B cell (primary cell): ENCODE measurements around the gene PAK4. TPM values are rescaled to one million over a fixed set of nuclear protein-coding genes. Genes with fewer than 3 reads are reported as not detected.

ENCODE experiments used
- ATAC-seq: fragments of 200-7000 bp; cut with Tn5 transposase; one replicate; pipeline ENCODE4 v1.10.0; 2021; ENCODE audit warnings: low read depth, mild to moderate bottlenecking, moderate number of reproducible peaks, moderate library complexity
- CTCF ChIA-PET: fragments of 350-600 bp; sonication (Branson Sonifier 250); formaldehyde crosslinking; loops from one replicate; lab custom pipeline; 2021; ENCODE audit warnings: antibody characterized with exemption, inconsistent platforms; lab: Charles Lee
- POLR2A ChIA-PET: fragments of 350-600 bp; sonication (Branson Sonifier 250); formaldehyde crosslinking; loops from one replicate; lab custom pipeline; 2021; ENCODE audit warnings: antibody characterized with exemption; lab: Charles Lee
- DNase-seq: peaks from one replicate; pipeline ENCODE4 v3.0.0; 2013
- H2AFZ ChIP-seq: 2 replicates; pipeline ENCODE4 v1.6.1; 2012; ENCODE audit warnings: mild to moderate bottlenecking, low read depth, low read length; ENCODE audit not compliant: insufficient read depth, poor library complexity, severe bottlenecking
- H3K27ac ChIP-seq, 2 donors: 1 replicate in 1 of 2; 2 replicates in 1 of 2; pipeline ENCODE4 v1.5.1; 2012 to 2013; ENCODE audit warnings: low read length in 2 of 2, mild to moderate bottlenecking in 2 of 2, moderate library complexity in 1 of 2
- H3K27me3 ChIP-seq, 4 experiments: fragments of 200-600 bp in 1 of 4; sonication (generic) in 1 of 4; replicated peaks in 1 of 4; 1 replicate in 2 of 4; 2 replicates in 2 of 4; pipeline versions ENCODE4 v1.6.1 to v1.7.0; 2013 to 2016; ENCODE audit warnings: low read length in 3 of 4, mild to moderate bottlenecking in 2 of 4, mixed read lengths in 1 of 4, moderate library complexity in 1 of 4; ENCODE audit not compliant: insufficient read depth in 4 of 4, control insufficient read depth in 3 of 4; ENCODE audit errors: control extremely low read depth in 1 of 4
- H3K36me3 ChIP-seq, 2 experiments: replicated peaks in 1 of 2; 1 replicate in 1 of 2; 2 replicates in 1 of 2; pipeline versions ENCODE4 v1.6.1 to v1.7.1; 2013; ENCODE audit warnings: low read length in 1 of 2; ENCODE audit not compliant: insufficient read depth in 2 of 2, control insufficient read depth in 1 of 2; ENCODE audit errors: control extremely low read depth in 1 of 2, extremely low read depth in 1 of 2
- H3K4me1 ChIP-seq, 2 donors: fragments of 200-600 bp in 1 of 2; sonication (generic) in 1 of 2; 1 replicate in 1 of 2; 2 replicates in 1 of 2; pipeline versions ENCODE4 v1.5.1 to v1.6.1; 2013 to 2017; ENCODE audit warnings: low read length in 2 of 2; ENCODE audit not compliant: control insufficient read depth in 2 of 2, insufficient read depth in 2 of 2
- H3K4me2 ChIP-seq: replicated peaks from 2 replicates; pipeline ENCODE3; 2012; ENCODE audit warnings: mild to moderate bottlenecking, low read depth, low read length; ENCODE audit not compliant: poor library complexity, severe bottlenecking
- H3K4me3 ChIP-seq, 5 experiments: fragments of 200-600 bp in 1 of 5; sonication (generic) in 1 of 5; 1 replicate in 3 of 5; 2 replicates in 2 of 5; pipeline versions ENCODE4 v1.5.1 to v1.7.0; 2011 to 2016; ENCODE audit warnings: low read length in 4 of 5, mild to moderate bottlenecking in 4 of 5, low read depth in 2 of 5, control low read depth in 1 of 5, moderate library complexity in 1 of 5; ENCODE audit not compliant: insufficient read depth in 1 of 5; ENCODE audit errors: control extremely low read depth in 1 of 5, extremely low read depth in 1 of 5
- H3K79me2 ChIP-seq: fragments of 200-600 bp; sonication (generic); one replicate; pipeline ENCODE4 v1.6.0; 2016; ENCODE audit warnings: low read length; ENCODE audit not compliant: control insufficient read depth, insufficient read depth
- H3K9ac ChIP-seq: fragments of 200-600 bp; sonication (generic); 2 replicates; pipeline ENCODE4 v1.6.1; 2017; ENCODE audit warnings: mild to moderate bottlenecking, low read length, moderate library complexity
- H3K9me3 ChIP-seq, 3 donors: one replicate each; pipeline versions ENCODE4 v1.6.1 to v1.7.1; 2013; ENCODE audit warnings: low read length in 2 of 3; ENCODE audit not compliant: control insufficient read depth in 2 of 3, insufficient read depth in 1 of 3; ENCODE audit errors: control extremely low read depth in 1 of 3
- H4K20me1 ChIP-seq: 2 replicates; pipeline ENCODE4 v1.6.0; 2012; ENCODE audit warnings: mild to moderate bottlenecking, low read length; ENCODE audit not compliant: insufficient read depth, control insufficient read depth, poor library complexity, severe bottlenecking
- H3K27ac Mint-ChIP-seq: one replicate; pipeline ENCODE4 v1.8.0; 2021; ENCODE audit warnings: mixed read lengths
- H3K27me3 Mint-ChIP-seq: one replicate; pipeline ENCODE4 v1.8.0; 2021; ENCODE audit warnings: mixed read lengths
- H3K4me1 Mint-ChIP-seq: one replicate; pipeline ENCODE4 v1.8.0; 2021; ENCODE audit warnings: mixed read lengths
- H3K4me3 Mint-ChIP-seq: one replicate; pipeline ENCODE4 v1.8.0; 2021; ENCODE audit warnings: mixed read lengths
- H3K9me3 Mint-ChIP-seq: one replicate; pipeline ENCODE4 v1.8.0; 2022; ENCODE audit warnings: mixed read lengths; ENCODE audit not compliant: insufficient read depth
- CTCF ChIP-seq: fragments of 200-600 bp; IDR thresholded peaks from one replicate; pipeline ENCODE4 v1.8.0; 2022; ENCODE audit warnings: antibody characterized with exemption, mild to moderate bottlenecking
- EZH2 ChIP-seq: IDR thresholded peaks from 2 replicates; pipeline ENCODE4 v1.6.1; 2012; ENCODE audit warnings: borderline replicate concordance, low read depth, mild to moderate bottlenecking, moderate library complexity, low read length; ENCODE audit not compliant: insufficient read depth, poor library complexity, severe bottlenecking
- WGBS: methylation state at CpG from one replicate; pipeline ENCODE4 v1.1.5; 2013; ENCODE audit warnings: missing lambda C conversion rate; ENCODE audit not compliant: insufficient coverage; 5-methylcytosine and 5-hydroxymethylcytosine counted together
- intact Hi-C: fragments of 100-400 bp; cut with micrococcal nuclease; formaldehyde crosslinking; loops from one replicate; pipeline ENCODE4 v1.10.0; 2022
- polyA plus RNA-seq: library from polyadenylated mRNA; depleted of rRNA; stranded (reverse); fragments of >200 nt; gene quantifications from 2 replicates; pipeline ENCODE4 v1.2.3, GENCODE V29; 2012
- total RNA-seq, 2 donors: library from RNA; stranded (reverse); fragments of 120-200 nt in 1 of 2; gene quantifications; 1 replicate in 1 of 2; 2 replicates in 1 of 2; pipeline versions ENCODE4 v1.2.3 to v1.2.4, GENCODE V29; 2013 to 2022

PAK4 gene
- total and polyA plus RNA-seq, 2 donors (not counting 1 experiment from before 2014, with no cell fraction given) = 12.0 to 23.3 TPM

DNA sequence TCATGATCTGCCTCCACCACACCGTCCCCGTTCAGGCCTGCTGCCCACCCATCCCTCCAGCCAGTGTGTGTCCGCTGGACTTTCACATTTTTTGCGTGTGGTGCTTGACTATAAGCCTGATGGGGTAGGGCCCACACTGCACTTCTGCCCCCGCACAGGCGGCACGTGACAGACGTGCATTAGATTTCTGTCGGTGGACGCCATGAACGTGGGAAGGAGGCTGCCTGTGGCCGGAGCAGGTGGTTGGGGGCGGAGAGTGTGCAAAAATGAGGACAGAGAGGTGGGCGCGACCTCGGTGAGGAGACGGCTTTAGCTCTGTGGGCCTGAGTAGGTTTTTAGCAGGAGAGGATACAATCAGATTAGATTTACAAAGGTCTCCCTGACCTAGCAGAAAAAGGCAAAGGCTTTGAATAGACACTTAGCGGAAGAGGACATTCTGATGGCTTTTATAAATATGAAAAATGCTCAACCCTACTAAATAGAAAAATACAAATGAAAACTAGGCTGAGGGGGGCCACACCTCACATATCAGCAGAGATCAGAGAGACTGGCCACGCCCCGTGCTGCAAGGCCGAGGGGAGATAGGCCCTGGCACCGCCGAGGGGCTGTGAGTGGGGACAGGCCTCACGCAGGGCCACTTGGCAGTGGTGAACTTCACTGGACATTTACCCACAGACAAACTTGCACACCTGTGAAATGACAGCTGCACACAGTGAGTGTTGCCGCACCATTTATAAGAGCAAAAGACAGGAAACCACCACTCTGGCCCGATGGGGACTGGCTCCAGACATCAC, 25.4 kb downstream of the PAK4 start:
- no peaks in the 10 kb centered on the region for H3K9me3 ChIP-seq
- H3K4me1 ChIP-seq = no peaks in the 10 kb centered on the region
- Mint-ChIP-seq H3K27ac (no peak overlapping the region), H3K9me3 (no peaks in the 10 kb centered on the region), H3K4me3 (no peak overlapping the region), H3K27me3 (no peaks in the 10 kb centered on the region), H3K4me1 (peaks cover 10% of the 10 kb centered on the region)
- H2AFZ ChIP-seq = no peak overlapping the region
- intact Hi-C loops = no loop called here
- 87% methylated on average over 24 of the region's 26 CpGs for WGBS
- ChIA-PET POLR2A (no interaction called here), CTCF (no interaction called here)
- DNase-seq = no peak
- H3K79me2 ChIP-seq = peaks cover 75% of the 10 kb centered on the region
- H3K9ac ChIP-seq = no peak overlapping the region
- TF ChIP-seq CTCF (no peak), EZH2 (no peak)
- ATAC-seq = no peak
- H3K27me3 ChIP-seq = no peaks in the 10 kb centered on the region
- peaks cover 39% of the 10 kb centered on the region for H4K20me1 ChIP-seq
- H3K4me3 ChIP-seq = no peak overlapping the region
- H3K4me2 ChIP-seq = no peak overlapping the region
- H3K36me3 ChIP-seq = no peaks in the 10 kb centered on the region
- no peak overlapping the region for H3K27ac ChIP-seq

- H3K79me2 ChIP-seq = peaks cover 75% of the 10 kb centered on the region
Measured at GRCh38 chr19:39152066-39152465, 26.5 kb downstream of the PAK4 start.

More at GRCh38 chr19:39152066-39152465, 26.5 kb downstream of the PAK4 start:
- ChIA-PET POLR2A (interaction anchor here (0.5 kb wide), 1 partner anchor 9 kb away, joined by 5 read pairs; no protein-coding TSS in a partner anchor), CTCF (no interaction called here)
- peaks cover 33% of the 10 kb centered on the region for H4K20me1 ChIP-seq
- H3K27ac ChIP-seq = no peak overlapping the region
- intact Hi-C loops = no loop called here
- H3K9ac ChIP-seq = no peak overlapping the region
- Mint-ChIP-seq H3K27me3 (no peaks in the 10 kb centered on the region), H3K27ac (no peak overlapping the region), H3K4me3 (no peak overlapping the region), H3K9me3 (no peaks in the 10 kb centered on the region), H3K4me1 (peaks cover 7% of the 10 kb centered on the region)
- no peak overlapping the region for H2AFZ ChIP-seq
- DNase-seq = no peak
- no peak for ATAC-seq
- H3K9me3 ChIP-seq = no peaks in the 10 kb centered on the region
- TF ChIP-seq EZH2 = no peak
- TF ChIP-seq CTCF = no peak
- no peaks in the 10 kb centered on the region for H3K4me1 ChIP-seq
- H3K27me3 ChIP-seq = no peaks in the 10 kb centered on the region
- WGBS = 94% methylated on average over 10 of the region's 10 CpGs
- no peak overlapping the region for H3K4me3 ChIP-seq
- H3K4me2 ChIP-seq = no peak overlapping the region
- H3K36me3 ChIP-seq = no peaks in the 10 kb centered on the region
